Stimulated activated CD8-positive, alpha-beta memory T cell treated with anti-CD3 and anti-CD28 coated beads, Interleukin-7, amount 100 ng/mL, for 24 hours (primary cell): ENCODE measurements around the gene TCF19.

Experiments used
- DNase-seq: peaks from one replicate; pipeline ENCODE4 v3.0.0-alpha.2; 2020; ENCODE audit warnings: low read depth

TCF19 gene

GRCh38 chr6:31210123-31210522, 51.7 kb downstream of the TCF19 start:
- DNase-seq = no peak

DNA sequence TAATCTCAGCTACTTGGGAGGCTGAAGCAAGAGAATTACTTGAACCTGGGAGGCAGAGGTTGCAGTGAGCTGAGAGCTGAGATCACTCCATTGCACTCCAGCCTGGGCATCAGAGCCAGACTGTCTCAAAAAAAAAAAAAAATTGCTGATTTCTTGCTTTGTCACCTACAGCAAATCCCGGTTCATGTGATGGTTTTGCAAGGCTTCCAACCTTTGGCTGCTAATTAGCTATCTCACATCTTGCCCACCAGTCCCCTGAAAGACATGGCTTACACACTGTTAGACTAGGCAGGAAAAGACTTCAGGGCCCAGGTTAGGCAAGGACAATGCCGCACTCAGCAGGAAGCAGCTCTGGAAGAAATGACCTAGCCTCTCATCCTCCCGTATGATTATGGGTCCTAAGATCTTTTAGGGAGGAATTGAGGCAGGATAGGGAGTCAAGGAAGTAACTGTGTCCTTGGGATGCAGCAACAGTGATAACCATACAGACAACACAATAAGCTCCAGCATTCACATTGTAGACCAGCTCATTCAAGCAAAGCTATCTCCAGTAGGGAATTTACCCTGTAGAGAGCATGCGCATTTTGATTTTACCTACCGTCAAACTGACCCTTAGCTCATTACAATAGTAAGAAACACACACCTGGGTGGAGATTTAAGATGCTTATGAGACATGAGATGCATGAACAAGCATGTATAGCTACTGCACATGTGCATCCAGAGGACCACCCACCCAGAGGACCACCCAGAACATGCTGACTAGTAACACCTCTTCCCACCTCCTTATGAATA, 52.5 kb downstream of the TCF19 start:
- no peak for DNase-seq
